NT2/D1 (cell line): ENCODE measurements around the gene DMWD.

Experiments
- SUZ12 ChIP-seq: IDR thresholded peaks from 2 replicates; pipeline ENCODE4 v1.6.1; 2011; ENCODE audit not compliant: insufficient read length, insufficient read depth; ENCODE audit errors: extremely low read depth
- ZNF274 ChIP-seq: IDR thresholded peaks from 2 replicates; pipeline ENCODE4 v1.6.1; 2011; ENCODE audit warnings: mild to moderate bottlenecking, low read depth, low read length

DNA sequence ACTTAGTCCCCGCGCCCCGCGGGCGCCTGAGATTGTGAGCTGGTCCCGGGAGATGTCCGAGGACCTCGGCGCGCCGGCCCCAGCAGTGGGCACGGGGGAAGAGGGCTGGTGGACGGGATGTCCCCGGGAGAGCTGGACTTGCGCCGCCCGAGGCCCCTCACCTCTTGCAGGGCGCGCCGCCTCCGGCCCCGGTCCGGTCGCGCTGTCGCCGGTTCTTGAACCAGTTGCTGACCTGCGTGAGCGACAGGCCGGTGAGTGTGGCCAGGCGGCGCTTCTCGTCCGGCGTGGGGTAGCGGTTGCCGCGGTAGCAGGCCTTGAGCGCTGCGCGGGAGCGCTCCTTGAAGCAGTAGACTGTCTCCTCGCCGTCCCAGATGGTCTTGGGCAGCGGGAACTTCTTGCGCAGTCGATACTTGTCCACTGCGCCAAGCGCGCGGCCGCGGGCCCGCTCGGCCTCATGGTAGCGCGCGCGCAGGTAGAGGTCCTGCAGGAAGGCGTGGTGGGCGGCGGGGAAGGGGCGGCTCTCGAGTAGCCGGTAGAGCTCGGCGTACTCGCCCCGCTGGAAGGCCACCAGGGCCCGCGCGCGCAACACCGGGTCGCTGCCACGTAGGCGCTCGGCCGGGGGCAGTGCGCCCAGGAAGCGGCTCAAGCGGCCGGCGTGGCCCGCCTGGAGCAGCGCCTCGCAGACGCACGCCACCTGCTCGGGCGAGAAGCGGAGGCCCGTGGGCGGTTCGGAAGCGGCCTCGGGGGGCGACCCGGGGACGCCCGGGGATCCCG, 24.6 kb downstream of the DMWD start:
- TF ChIP-seq ZNF274 = no peak
- TF ChIP-seq SUZ12 = no peak
